Upper lobe of left lung (tissue), 6 donors: Measurements from ENCODE around the gene TMEM222. TPM values are rescaled to one million over a fixed set of nuclear protein-coding genes. Genes with fewer than 3 reads are reported as not detected.
"Not testable (repeated sequence)": the region's sequence is repeated elsewhere in the genome, so short reads cannot be mapped to it uniquely, and the experiment has no call there.

ENCODE experiments used
- ATAC-seq, 2 donors: fragments of 200-7000 bp; cut with Tn5 transposase; one replicate each; pipeline ENCODE4 v1.9.1; 2022; ENCODE audit warnings: mild to moderate bottlenecking in 2 of 2, moderate library complexity in 2 of 2; ENCODE audit not compliant: low FRiP score in 2 of 2
- DNase-seq, 2 donors: peaks; one replicate each; pipeline ENCODE4 v3.0.0-alpha.2; 2019 to 2020
- H3K27ac ChIP-seq, 4 donors: fragments of 200-600 bp; sonication (generic); one replicate each; pipeline ENCODE4 v1.5.1; 2016 to 2019
- H3K27me3 ChIP-seq, 4 donors: fragments of 200-600 bp; sonication (generic); one replicate each; pipeline ENCODE4 v1.5.1; 2017 to 2019
- H3K36me3 ChIP-seq, 4 donors: fragments of 200-600 bp; sonication (generic); one replicate each; pipeline ENCODE4 v1.5.1; 2016 to 2019
- H3K4me1 ChIP-seq, 4 donors: fragments of 200-600 bp; sonication (generic); one replicate each; pipeline ENCODE4 v1.5.1; 2018 to 2019
- H3K4me3 ChIP-seq, 4 donors: fragments of 200-600 bp; sonication (generic); one replicate each; pipeline ENCODE4 v1.5.1; 2017 to 2019; ENCODE audit warnings: mild to moderate bottlenecking in 2 of 4, moderate library complexity in 1 of 4
- H3K9me3 ChIP-seq, 4 donors: fragments of 200-600 bp; sonication (generic); one replicate each; pipeline ENCODE4 v1.5.1; 2018 to 2019
- CTCF ChIP-seq, 6 experiments: fragments of 450-650 bp in 4 of 6; fragments of 200-600 bp in 2 of 6; sonication (generic) in 2 of 6; IDR thresholded peaks; one replicate each; pipeline ENCODE4 v1.5.1; 2016 to 2019; ENCODE audit warnings: antibody characterized with exemption in 6 of 6
- EP300 ChIP-seq, 4 donors: sonication (generic); formaldehyde crosslinking; IDR thresholded peaks; one replicate each; pipeline ENCODE4 v1.5.1; 2017; ENCODE audit warnings: antibody characterized with exemption in 4 of 4, control low read depth in 2 of 4
- POLR2A ChIP-seq, 4 donors: fragments of 450-650 bp; IDR thresholded peaks; one replicate each; pipeline ENCODE4 v1.5.1; 2016 to 2017; ENCODE audit warnings: antibody characterized with exemption in 4 of 4, mild to moderate bottlenecking in 2 of 4
- POLR2AphosphoS5 ChIP-seq, 2 donors: sonication (generic); formaldehyde crosslinking; IDR thresholded peaks; one replicate each; pipeline ENCODE4 v1.5.1; 2017; ENCODE audit warnings: antibody characterized with exemption in 2 of 2
- WGBS, 2 donors: methylation state at CpG; one replicate each; pipeline ENCODE4 v1.1.5; 2017 to 2018; 5-methylcytosine and 5-hydroxymethylcytosine counted together
- small RNA-seq, 4 donors: library from RNA; depleted of rRNA; stranded (forward); fragments of <200 nt; gene quantifications; one replicate each; pipeline ENCODE3, GENCODE V24; 2016
- total RNA-seq, 6 donors: library from RNA; depleted of rRNA in 4 of 6; stranded (reverse); fragments of >200 nt in 4 of 6; gene quantifications; one replicate each; pipeline versions ENCODE4 v1.1.0 to v1.2.1, GENCODE V29; 2016 to 2021
- donor health status: DM: no; HTN: no; CAD: no; lungs with moderate emphysema.
- donor health status: DM: no; HTN: yes; CAD: no; lungs with severe emphysema.

The TMEM222 gene
- total RNA-seq, 6 donors from 2014 or later: 11.5 to 43.9 (median 30.1) TPM

- Histone ChIP-seq H3K9me3 (no peaks in the 10 kb centered on the region), H3K27ac (peak overlapping the region in 2 of 4 donors; percentile 4 to 72), H3K36me3 (no peaks in the 10 kb centered on the region), H3K27me3 (no peaks in the 10 kb centered on the region), H3K4me1 (peaks cover 13 to 36% (median 24%) of the 10 kb centered on the region in 4 donors), H3K4me3 (no peak overlapping the region)
- ATAC-seq (peak in 1 of 2 donors; percentile 4), DNase-seq (no peak)
- TF ChIP-seq EP300 (IDR thresholded peaks at IDR 0.05): no peak
- TF ChIP-seq CTCF (IDR thresholded peaks at IDR 0.05): no peak
- no peak for TF ChIP-seq POLR2AphosphoS5 (IDR thresholded peaks at IDR 0.05)
- TF ChIP-seq POLR2A (IDR thresholded peaks at IDR 0.05): no peak
- WGBS, 2 donors: 82 to 85% methylated on average over 6 to 12 of the region's 12 CpGs
Observed at GRCh38 chr1:27380766-27381733, 59.1 kb downstream of the TMEM222 start.

GRCh38 chr1:27381969-27382762, 60.2 kb downstream of the TMEM222 start:
- Histone ChIP-seq H3K27me3 (no peaks in the 10 kb centered on the region), H3K36me3 (no peaks in the 10 kb centered on the region), H3K27ac (no peak overlapping the region), H3K4me1 (peaks cover 13 to 28% (median 21%) of the 10 kb centered on the region in 4 donors), H3K9me3 (no peaks in the 10 kb centered on the region), H3K4me3 (peak overlapping the region in 2 of 4 donors; percentile 35 to 41)
- 86 to 92% methylated on average over 10 to 17 of the region's 18 CpGs for whole genome bisulfite sequencing, 2 donors
- ATAC-seq (no peak), DNase-seq (peak in 1 of 2 donors; percentile 42)
- TF ChIP-seq EP300 (IDR thresholded peaks at IDR 0.05) (no peak), POLR2AphosphoS5 (IDR thresholded peaks at IDR 0.05) (no peak), CTCF (IDR thresholded peaks at IDR 0.05) (no peak), POLR2A (IDR thresholded peaks at IDR 0.05) (no peak)

- Histone ChIP-seq H3K27ac (no peak within 1 kb of the TSS), H3K9me3 (no peaks in the 10 kb centered on the region), H3K4me1 (peaks cover 10 to 28% (median 21%) of the 10 kb centered on the region in 4 donors), H3K4me3 (peak within 1 kb of the TSS in 3 of 4 donors; percentile 35 to 41 (median 41)), H3K27me3 (no peaks in the 10 kb centered on the region), H3K36me3 (no peaks in the 10 kb centered on the region)
- ATAC-seq: peak; percentile 44 to 78
- peak in 1 of 2 donors; percentile 17 for TF ChIP-seq POLR2AphosphoS5 (IDR thresholded peaks at IDR 0.05)
- TF ChIP-seq CTCF (IDR thresholded peaks at IDR 0.05): no peak
- peak; percentile 75 to 95 for DNase-seq
- WGBS, 2 donors: 24 to 26% methylated on average over 9 to 20 of the region's 43 CpGs
Observed at GRCh38 chr1:27383039-27383605, 61.2 kb downstream of the TMEM222 start, which contains the start of gene CD164L2. TSS of gene CD164L2 (minus strand) at chr1:27383333. CDS start at chr1:27383239, 94 bp downstream.

- H3K27me3 ChIP-seq: no peaks in the 10 kb centered on the region
- no peak overlapping the region for H3K27ac ChIP-seq
- H3K9me3 ChIP-seq: no peaks in the 10 kb centered on the region
- peaks cover 10 to 32% (median 25%) of the 10 kb centered on the region in 4 donors for H3K4me1 ChIP-seq
- ATAC-seq (no peak), DNase-seq (peak in 1 of 2 donors; percentile 43)
- no peak for TF ChIP-seq POLR2AphosphoS5 (IDR thresholded peaks at IDR 0.05)
- TF ChIP-seq POLR2A (IDR thresholded peaks at IDR 0.05): no peak
- no peak for TF ChIP-seq EP300 (IDR thresholded peaks at IDR 0.05)
- no peaks in the 10 kb centered on the region for H3K36me3 ChIP-seq
- 89% methylated on average over 8 to 13 of the region's 13 CpGs for WGBS, 2 donors
- no peak overlapping the region for H3K4me3 ChIP-seq
Observed at GRCh38 chr1:27383661-27384060, 61.7 kb downstream of the TMEM222 start.

GRCh38 chr1:27384797-27385196, 62.8 kb downstream of the TMEM222 start:
- ATAC-seq, DNase-seq, H3K4me3 ChIP-seq, H3K27me3 ChIP-seq, H3K36me3 ChIP-seq, H3K9me3 ChIP-seq, H3K27ac ChIP-seq: not testable (repeated sequence)
- 90 to 94% methylated on average over 3 of the region's 3 CpGs for WGBS, 2 donors
- peaks cover 10 to 28% (median 23%) of the 10 kb centered on the region in 4 donors for H3K4me1 ChIP-seq

Small RNAs within 50 kb of the gene (small RNA-seq; reads per million reads assigned to genes)
- gene RNU6-48P: 0 reads per million in 4 donors

Other genes starting within 250 kb of the TMEM222 start
- gene SLC9A1, start 167.0 kb upstream of the TMEM222 start, total RNA-seq: 10 to 100 TPM; 18.1 to 51.4 (median 31.5) TPM
- gene WDTC1, start 87.5 kb upstream of the TMEM222 start, total RNA-seq: 10 to 100 TPM; 43.5 to 75.0 (median 51.8) TPM
- 10 to 100 TPM; 28.7 to 74.4 (median 44.1) TPM for gene SYTL1, start 19.9 kb downstream of the TMEM222 start, total RNA-seq
- gene MAP3K6, start 44.8 kb downstream of the TMEM222 start, total RNA-seq: 100 to 1,000 TPM in 4 of 6 donors, 10 to 100 TPM in 2; 36.6 to 302 (median 118) TPM
- gene FCN3, start 52.7 kb downstream of the TMEM222 start, total RNA-seq: 1,000 to 10,000 TPM in 1 of 6 donors, 100 to 1,000 TPM in 5; 145 to 1,319 (median 555) TPM
- 10 to 100 TPM in 1 of 6 donors, 1 to 10 TPM in 5; 2.3 to 12.3 (median 5.5) TPM for gene CD164L2, start 61.2 kb downstream of the TMEM222 start, total RNA-seq
- gene GPR3, start 70.5 kb downstream of the TMEM222 start, total RNA-seq: 1 to 10 TPM in 2 of 6 donors, under 1 TPM in 3, not detected in 1; 0.39 to 1.6 (median 0.76) TPM
- gene WASF2, start 168.0 kb downstream of the TMEM222 start, total RNA-seq: 100 to 1,000 TPM in 2 of 6 donors, 10 to 100 TPM in 4; 53.4 to 158 (median 62.2) TPM